Stomach (tissue), 9 donors: ENCODE data around the gene CDC34. TPM values are rescaled to one million over a fixed set of nuclear protein-coding genes. Genes with fewer than 3 reads are reported as not detected.

Source experiments
- DNase-seq, 2 donors: peaks; one replicate each; pipeline versions ENCODE4 v3.0.0 to v3.0.0-alpha.2; 2013 to 2019
- H3K27ac ChIP-seq, 5 donors: fragments of 200-600 bp in 4 of 5; sonication (generic) in 4 of 5; one replicate each; pipeline ENCODE4 v1.5.1; 2013 to 2019; ENCODE audit warnings: mild to moderate bottlenecking in 1 of 5, moderate library complexity in 1 of 5
- H3K27me3 ChIP-seq, 3 donors: fragments of 200-600 bp; sonication (generic); one replicate each; pipeline ENCODE4 v1.5.1; 2017 to 2019; ENCODE audit warnings: mixed run types in 1 of 3
- H3K36me3 ChIP-seq, 4 donors: fragments of 200-600 bp; sonication (generic); 1 replicate in 3 of 4; 2 replicates in 1 of 4; pipeline ENCODE4 v1.5.1; 2016 to 2019
- H3K4me1 ChIP-seq, 4 donors: fragments of 200-600 bp; sonication (generic); one replicate each; pipeline ENCODE4 v1.5.1; 2016 to 2019
- H3K4me3 ChIP-seq, 4 donors: fragments of 200-600 bp; sonication (generic) in 3 of 4; one replicate each; pipeline ENCODE4 v1.5.1; 2016 to 2019; ENCODE audit warnings: mild to moderate bottlenecking in 1 of 4
- H3K9me3 ChIP-seq, 4 donors: fragments of 200-600 bp; sonication (generic); one replicate each; pipeline ENCODE4 v1.5.1; 2016 to 2019
- EP300 ChIP-seq: sonication (generic); formaldehyde crosslinking; IDR thresholded peaks from one replicate; pipeline ENCODE4 v1.6.1; 2017; ENCODE audit warnings: antibody characterized with exemption
- POLR2A ChIP-seq, 4 donors: fragments of 450-650 bp; IDR thresholded peaks; one replicate each; pipeline ENCODE4 v1.6.1; 2016; ENCODE audit warnings: antibody characterized with exemption in 4 of 4, control low read depth in 2 of 4, mild to moderate bottlenecking in 1 of 4, moderate library complexity in 1 of 4
- POLR2AphosphoS5 ChIP-seq, 3 donors: sonication (generic); formaldehyde crosslinking; IDR thresholded peaks; one replicate each; pipeline ENCODE4 v1.6.1; 2016; ENCODE audit warnings: antibody characterized with exemption in 3 of 3
- WGBS, 5 donors: extraction: QIAGEN DNeasy Blood & Tissue Kit in 3 of 5; methylation state at CpG; one replicate each; pipeline versions ENCODE4 v1.1.5 to v1.1.7; 2013 to 2018; 5-methylcytosine and 5-hydroxymethylcytosine counted together
- intact Hi-C: fragments of 100-400 bp; cut with DNase I; formaldehyde crosslinking; loops from one replicate; pipeline ENCODE4 v1.15.1; 2023; ENCODE audit warnings: low total_unique reads
- polyA plus RNA-seq, 3 donors: library from polyadenylated mRNA; stranded (reverse); fragments of 200-250 nt; gene quantifications; one replicate each; pipeline ENCODE4 v1.2.3, GENCODE V29; 2013
- total RNA-seq, 5 donors: library from RNA; depleted of rRNA; stranded (reverse); fragments of >200 nt; gene quantifications; one replicate each; pipeline versions ENCODE4 v1.1.0 to v1.2.3, GENCODE V29; 2014 to 2016
- TF ChIP-seq, protein P1 (sequence below), 7 experiments: fragments of 450-650 bp in 4 of 7; fragments of 200-600 bp in 3 of 7; sonication (generic) in 3 of 7; IDR thresholded peaks; one replicate each; pipeline ENCODE4 v1.5.1; 2016 to 2019; ENCODE audit warnings: antibody characterized with exemption in 7 of 7, control low read depth in 2 of 7, mild to moderate bottlenecking in 1 of 7
- donor health status: healthy with polysubstance abuse.
- donor health status: Bipolar disorder and iron deficiency.
- donor health status: healthy.

CDC34 gene
- total and polyA plus RNA-seq, 8 donors: 26.1 to 503 (median 76.7) TPM

- H3K27me3 ChIP-seq: no peaks in the 10 kb centered on the region
- WGBS, 5 donors: 50 to 66% (median 60%) methylated on average over 7 to 10 of the region's 10 CpGs
- TF ChIP-seq, protein P1, sequence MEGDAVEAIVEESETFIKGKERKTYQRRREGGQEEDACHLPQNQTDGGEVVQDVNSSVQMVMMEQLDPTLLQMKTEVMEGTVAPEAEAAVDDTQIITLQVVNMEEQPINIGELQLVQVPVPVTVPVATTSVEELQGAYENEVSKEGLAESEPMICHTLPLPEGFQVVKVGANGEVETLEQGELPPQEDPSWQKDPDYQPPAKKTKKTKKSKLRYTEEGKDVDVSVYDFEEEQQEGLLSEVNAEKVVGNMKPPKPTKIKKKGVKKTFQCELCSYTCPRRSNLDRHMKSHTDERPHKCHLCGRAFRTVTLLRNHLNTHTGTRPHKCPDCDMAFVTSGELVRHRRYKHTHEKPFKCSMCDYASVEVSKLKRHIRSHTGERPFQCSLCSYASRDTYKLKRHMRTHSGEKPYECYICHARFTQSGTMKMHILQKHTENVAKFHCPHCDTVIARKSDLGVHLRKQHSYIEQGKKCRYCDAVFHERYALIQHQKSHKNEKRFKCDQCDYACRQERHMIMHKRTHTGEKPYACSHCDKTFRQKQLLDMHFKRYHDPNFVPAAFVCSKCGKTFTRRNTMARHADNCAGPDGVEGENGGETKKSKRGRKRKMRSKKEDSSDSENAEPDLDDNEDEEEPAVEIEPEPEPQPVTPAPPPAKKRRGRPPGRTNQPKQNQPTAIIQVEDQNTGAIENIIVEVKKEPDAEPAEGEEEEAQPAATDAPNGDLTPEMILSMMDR (IDR thresholded peaks at IDR 0.05): no peak
- TF ChIP-seq POLR2A (IDR thresholded peaks at IDR 0.05): no peak
- TF ChIP-seq POLR2AphosphoS5 (IDR thresholded peaks at IDR 0.05): no peak
- no peak for TF ChIP-seq EP300
- H3K36me3 ChIP-seq: peaks cover 0 to 13% (median 10%) of the 10 kb centered on the region in 4 donors
- no peak overlapping the region for H3K4me3 ChIP-seq
- intact Hi-C loops: no loop called here
- no peaks in the 10 kb centered on the region for H3K9me3 ChIP-seq
- no peak overlapping the region for H3K27ac ChIP-seq
- peaks cover 0 to 11% (median 5%) of the 10 kb centered on the region in 4 donors for H3K4me1 ChIP-seq
- DNase-seq: peak in 1 of 2 donors; percentile 94
Measured at GRCh38 chr19:517721-518597, 13.6 kb upstream of the CDC34 start.

DNA sequence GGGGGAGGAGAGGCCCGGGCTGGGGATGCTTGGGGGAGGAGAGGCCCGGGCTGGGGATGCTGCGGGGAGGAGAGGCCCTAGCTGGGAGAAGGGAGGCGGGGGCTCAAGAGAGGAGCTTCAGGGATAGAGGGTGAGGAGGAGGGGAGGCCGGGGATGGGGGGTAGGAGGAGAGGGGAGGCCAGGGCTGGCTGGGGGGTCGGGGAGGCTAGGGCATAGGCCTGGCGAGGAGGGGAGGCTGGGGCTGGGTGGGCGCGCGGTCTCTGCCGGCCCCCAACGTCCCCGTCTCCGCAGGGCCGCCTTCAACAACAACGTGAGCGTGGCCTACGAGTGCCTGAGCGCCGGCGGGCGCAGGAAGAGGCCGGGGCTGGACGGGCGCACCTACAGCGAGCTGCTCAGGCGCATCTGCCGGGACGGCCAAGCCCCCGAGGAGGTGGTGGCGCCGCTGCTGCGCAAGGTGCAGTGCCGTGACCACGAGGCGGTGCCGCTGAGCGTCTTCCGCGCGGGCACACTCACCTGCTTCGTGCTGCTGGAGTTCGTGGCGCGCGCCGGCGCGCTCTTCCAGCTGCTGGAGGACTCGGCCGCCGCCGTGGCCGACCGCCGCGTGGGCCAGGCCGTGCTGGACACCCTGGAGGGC, 12.8 kb upstream of the CDC34 start:
- H3K9me3 ChIP-seq: no peaks in the 10 kb centered on the region
- no peak overlapping the region for H3K27ac ChIP-seq
- WGBS, 5 donors: 15 to 53% (median 21%) methylated on average over 25 to 58 of the region's 58 CpGs
- DNase-seq: peak in 1 of 2 donors; percentile 84
- intact Hi-C loops: no loop called here
- no peaks in the 10 kb centered on the region for H3K27me3 ChIP-seq
- H3K36me3 ChIP-seq: peaks cover 0 to 12% (median 10%) of the 10 kb centered on the region in 4 donors
- no peak for TF ChIP-seq POLR2A (IDR thresholded peaks at IDR 0.05)
- TF ChIP-seq, protein P1 (IDR thresholded peaks at IDR 0.05): no peak
- TF ChIP-seq POLR2AphosphoS5 (IDR thresholded peaks at IDR 0.05): no peak
- no peak for TF ChIP-seq EP300
- H3K4me1 ChIP-seq: peaks cover 0 to 6% (median 3%) of the 10 kb centered on the region in 4 donors
- no peak overlapping the region for H3K4me3 ChIP-seq

- H3K27ac ChIP-seq: no peak overlapping the region
- H3K27me3 ChIP-seq: no peaks in the 10 kb centered on the region
- WGBS, 5 donors: 78 to 96% (median 84%) methylated on average over 24 to 45 of the region's 45 CpGs
- no peaks in the 10 kb centered on the region for H3K9me3 ChIP-seq
- TF ChIP-seq POLR2A (IDR thresholded peaks at IDR 0.05) (no peak), EP300 (no peak)
- TF ChIP-seq, protein P1 (IDR thresholded peaks at IDR 0.05): no peak
- intact Hi-C loops: no loop called here
- peaks cover 0 to 6% (median 3%) of the 10 kb centered on the region in 4 donors for H3K4me1 ChIP-seq
- no peak overlapping the region for H3K4me3 ChIP-seq
- H3K36me3 ChIP-seq: peaks cover 0 to 12% (median 9%) of the 10 kb centered on the region in 4 donors
- no peak for DNase-seq
Measured at GRCh38 chr19:519449-519865, 12.1 kb upstream of the CDC34 start.

DNA sequence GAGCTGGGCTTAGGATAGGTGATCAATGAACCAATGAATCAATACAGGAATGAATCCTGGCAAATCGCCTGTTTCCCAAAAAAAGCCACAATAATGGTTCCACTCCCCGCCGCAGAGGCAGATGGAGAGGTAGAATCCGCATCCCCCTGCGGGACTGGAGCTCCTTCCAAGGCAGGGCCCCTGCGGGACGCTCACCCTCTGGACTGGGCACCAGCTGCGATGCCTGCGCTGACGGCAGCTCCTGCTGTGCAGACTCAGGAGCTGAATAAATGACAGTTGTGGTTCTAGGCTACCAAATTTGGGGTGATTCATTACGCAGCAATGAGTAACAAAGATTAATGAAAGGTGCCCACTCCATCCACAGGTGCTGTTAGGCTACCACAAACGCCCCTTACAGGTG, 8.8 kb upstream of the CDC34 start:
- WGBS, 5 donors: 90 to 94% (median 93%) methylated on average over 4 to 12 of the region's 12 CpGs
- intact Hi-C loops: no loop called here
- peaks cover 0 to 24% (median 12%) of the 10 kb centered on the region in 3 donors for H3K27me3 ChIP-seq
- no peak overlapping the region for H3K27ac ChIP-seq
- H3K4me1 ChIP-seq: peaks cover 0 to 6% (median 3%) of the 10 kb centered on the region in 4 donors
- peaks cover 0 to 12% (median 9%) of the 10 kb centered on the region in 4 donors for H3K36me3 ChIP-seq
- H3K9me3 ChIP-seq: no peaks in the 10 kb centered on the region
- no peak for DNase-seq
- TF ChIP-seq POLR2AphosphoS5 (IDR thresholded peaks at IDR 0.05) (no peak), POLR2A (IDR thresholded peaks at IDR 0.05) (no peak), EP300 (no peak)
- TF ChIP-seq, protein P1 (IDR thresholded peaks at IDR 0.05): no peak
- H3K4me3 ChIP-seq: no peak overlapping the region
